OCI-LY7 (cell line): Measurements from ENCODE around the gene NTM.

ENCODE experiments used
- EZH2phosphoT487 ChIP-seq: fragments of 200-600 bp; sonication (generic); IDR thresholded peaks from 2 replicates; pipeline ENCODE4 v1.6.1; 2018; ENCODE audit warnings: low read depth, borderline replicate concordance, mild to moderate bottlenecking, mixed run types, antibody characterized with exemption, low read length, moderate library complexity, mixed read lengths
- TF ChIP-seq, protein P1 (sequence below): fragments of 200-600 bp; sonication (generic); conservative IDR thresholded peaks from 2 replicates; pipeline ENCODE4 v1.5.1; 2014; ENCODE audit warnings: mild to moderate bottlenecking, antibody characterized with exemption, low read length, moderate library complexity, mixed read lengths

DNA sequence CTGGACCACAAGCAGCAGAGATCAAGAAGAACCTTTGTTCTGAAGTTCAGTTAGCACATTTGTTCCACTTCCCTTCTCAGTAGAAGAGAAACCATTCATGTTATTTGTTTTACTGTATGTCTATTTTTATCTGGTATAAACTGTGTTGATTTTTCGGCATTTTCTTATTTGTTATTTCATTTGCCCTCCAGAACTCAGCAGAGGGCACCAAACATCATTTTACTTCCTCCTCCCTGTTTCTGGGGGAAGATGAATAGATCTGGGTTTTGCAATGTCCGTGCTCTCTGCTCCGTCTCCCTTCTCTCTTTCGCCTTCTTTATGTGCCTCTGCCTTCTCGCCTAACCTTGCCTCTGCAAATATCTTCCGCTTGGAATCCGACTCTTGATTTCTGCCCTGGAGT lies 366.9 kb downstream of the NTM start:
- TF ChIP-seq, protein P1, sequence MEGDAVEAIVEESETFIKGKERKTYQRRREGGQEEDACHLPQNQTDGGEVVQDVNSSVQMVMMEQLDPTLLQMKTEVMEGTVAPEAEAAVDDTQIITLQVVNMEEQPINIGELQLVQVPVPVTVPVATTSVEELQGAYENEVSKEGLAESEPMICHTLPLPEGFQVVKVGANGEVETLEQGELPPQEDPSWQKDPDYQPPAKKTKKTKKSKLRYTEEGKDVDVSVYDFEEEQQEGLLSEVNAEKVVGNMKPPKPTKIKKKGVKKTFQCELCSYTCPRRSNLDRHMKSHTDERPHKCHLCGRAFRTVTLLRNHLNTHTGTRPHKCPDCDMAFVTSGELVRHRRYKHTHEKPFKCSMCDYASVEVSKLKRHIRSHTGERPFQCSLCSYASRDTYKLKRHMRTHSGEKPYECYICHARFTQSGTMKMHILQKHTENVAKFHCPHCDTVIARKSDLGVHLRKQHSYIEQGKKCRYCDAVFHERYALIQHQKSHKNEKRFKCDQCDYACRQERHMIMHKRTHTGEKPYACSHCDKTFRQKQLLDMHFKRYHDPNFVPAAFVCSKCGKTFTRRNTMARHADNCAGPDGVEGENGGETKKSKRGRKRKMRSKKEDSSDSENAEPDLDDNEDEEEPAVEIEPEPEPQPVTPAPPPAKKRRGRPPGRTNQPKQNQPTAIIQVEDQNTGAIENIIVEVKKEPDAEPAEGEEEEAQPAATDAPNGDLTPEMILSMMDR = no peak
- TF ChIP-seq EZH2phosphoT487 = no peak
